Activated CD8-positive, alpha-beta memory T cell treated with anti-CD3 and anti-CD28 coated beads for 36 hours (primary cell): ENCODE measurements around the gene HGFAC. TPM values are rescaled to one million over a fixed set of nuclear protein-coding genes. Genes with fewer than 3 reads are reported as not detected.
"Not testable (repeated sequence)": the region's sequence is repeated elsewhere in the genome, so short reads cannot be mapped to it uniquely, and the experiment has no call there.

Experiments used
- CTCF ChIA-PET: fragments of 350-600 bp; sonication (Branson Sonifier 250); formaldehyde crosslinking; loops from one replicate; lab custom pipeline; 2021; ENCODE audit warnings: antibody characterized with exemption; lab: Charles Lee
- POLR2A ChIA-PET: fragments of 350-600 bp; sonication (Branson Sonifier 250); formaldehyde crosslinking; loops from one replicate; lab custom pipeline; 2021; ENCODE audit warnings: antibody characterized with exemption; lab: Charles Lee
- total RNA-seq, 2 experiments: library from RNA; stranded (reverse); gene quantifications; one replicate each; pipeline ENCODE4 v1.2.3, GENCODE V29; 2021

Gene HGFAC
- total RNA-seq, 2 experiments from 2014 or later: not detected

DNA sequence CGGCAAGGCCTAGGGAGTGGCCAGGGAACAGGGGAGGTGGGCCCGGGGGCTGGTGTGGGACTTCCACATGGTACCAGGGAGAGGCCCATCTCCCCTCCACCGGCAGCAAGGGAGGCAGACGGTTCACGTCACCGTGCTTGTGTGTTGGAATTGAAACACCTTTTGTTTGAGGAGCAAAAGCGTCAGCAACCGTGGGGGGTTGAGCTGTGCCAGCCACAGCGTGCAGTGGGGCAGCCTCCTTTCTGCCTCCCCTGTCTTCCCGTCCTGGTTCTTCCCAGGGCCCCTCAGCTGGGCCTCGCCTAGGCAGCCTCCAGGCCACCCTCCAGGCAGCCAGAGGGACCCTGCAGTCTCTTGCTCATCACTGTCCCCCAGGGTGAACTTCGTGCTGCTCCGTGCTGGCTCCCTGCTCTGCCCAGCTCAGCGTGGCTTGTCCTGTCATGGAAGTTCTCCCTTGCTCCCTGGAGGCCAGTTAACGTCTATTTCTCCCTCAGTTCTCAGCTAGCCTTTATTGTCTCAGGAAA lies 32.1 kb upstream of the HGFAC start:
- ChIA-PET CTCF (no interaction called here), POLR2A (no interaction called here)

DNA sequence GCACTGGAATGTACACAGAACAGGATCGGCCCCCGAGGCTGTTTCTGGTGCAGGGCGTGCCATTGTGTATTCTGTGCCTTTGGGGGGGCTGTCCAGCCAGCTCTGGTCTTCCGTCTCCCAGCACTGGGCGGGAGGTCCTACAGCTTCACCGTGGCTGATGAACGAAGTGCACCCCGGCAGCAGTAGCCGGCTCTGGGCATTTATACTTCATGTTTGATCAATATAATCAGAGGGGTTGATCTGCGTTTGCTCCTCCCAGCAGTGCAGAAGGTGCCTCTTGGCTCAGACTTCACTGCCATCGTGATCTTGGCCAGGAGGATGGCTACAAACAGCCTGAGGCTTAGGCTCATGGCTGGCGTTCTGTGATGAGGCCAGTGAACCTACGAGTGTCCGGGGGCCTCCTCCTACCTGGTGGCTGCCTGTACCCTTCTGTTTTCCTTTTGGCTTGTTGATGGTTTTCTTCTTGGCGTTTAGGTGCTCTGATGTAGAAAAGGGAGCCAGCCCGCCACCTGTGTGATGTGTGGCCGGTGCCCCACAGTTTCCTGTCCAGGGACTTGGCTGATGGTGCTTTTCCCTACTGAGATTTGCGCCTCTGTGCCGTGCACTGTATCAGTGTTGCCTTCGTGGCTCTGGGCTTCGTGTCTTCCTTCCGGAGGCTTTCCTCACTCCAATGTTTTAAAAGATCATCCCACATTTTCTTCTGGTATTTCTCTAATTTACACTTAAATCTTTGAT lies 31.2 kb upstream of the HGFAC start:
- ChIA-PET POLR2A (no interaction called here), CTCF (no interaction called here)

DNA sequence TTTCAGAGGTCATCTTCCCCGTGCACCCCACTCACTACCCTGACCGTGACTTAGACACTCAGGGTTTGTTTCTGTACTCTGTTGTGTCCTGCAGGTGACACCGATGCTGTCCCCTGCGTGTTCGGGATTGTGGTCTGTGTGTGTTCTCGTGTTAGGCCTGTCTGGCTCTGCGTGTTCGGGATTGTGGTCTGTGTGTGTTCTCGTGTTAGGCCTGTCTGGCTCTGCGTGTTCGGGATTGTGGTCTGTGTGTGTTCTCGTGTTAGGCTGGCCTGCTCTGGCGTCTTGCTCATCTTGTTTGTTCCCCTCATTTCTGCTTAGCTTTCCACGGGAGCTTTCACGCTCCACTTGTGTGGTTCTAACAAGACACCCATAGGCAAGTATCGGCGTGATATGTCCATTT lies 30.6 kb upstream of the HGFAC start:
- POLR2A ChIA-PET, CTCF ChIA-PET: not testable (repeated sequence)

DNA sequence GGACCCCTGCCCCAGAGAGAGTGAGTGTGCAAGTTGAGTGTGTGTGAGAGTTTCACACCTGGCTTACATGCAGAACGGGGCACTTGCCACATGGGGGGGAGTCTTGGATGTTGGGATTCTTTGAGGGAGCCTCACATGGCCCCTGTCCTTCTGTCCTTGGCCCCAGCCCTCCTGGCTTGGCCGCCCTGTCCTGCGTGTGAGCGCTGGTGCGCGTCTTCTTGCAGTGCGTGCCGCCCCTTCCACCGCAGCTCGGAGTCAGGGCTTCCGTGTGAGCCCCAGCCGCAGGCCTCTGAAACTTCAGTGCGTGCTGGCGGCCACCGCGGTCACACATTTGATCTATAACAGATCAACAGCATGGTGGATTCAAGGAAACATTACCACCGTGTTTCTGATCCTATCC lies 30.1 kb upstream of the HGFAC start:
- ChIA-PET CTCF (no interaction called here), POLR2A (no interaction called here)

DNA sequence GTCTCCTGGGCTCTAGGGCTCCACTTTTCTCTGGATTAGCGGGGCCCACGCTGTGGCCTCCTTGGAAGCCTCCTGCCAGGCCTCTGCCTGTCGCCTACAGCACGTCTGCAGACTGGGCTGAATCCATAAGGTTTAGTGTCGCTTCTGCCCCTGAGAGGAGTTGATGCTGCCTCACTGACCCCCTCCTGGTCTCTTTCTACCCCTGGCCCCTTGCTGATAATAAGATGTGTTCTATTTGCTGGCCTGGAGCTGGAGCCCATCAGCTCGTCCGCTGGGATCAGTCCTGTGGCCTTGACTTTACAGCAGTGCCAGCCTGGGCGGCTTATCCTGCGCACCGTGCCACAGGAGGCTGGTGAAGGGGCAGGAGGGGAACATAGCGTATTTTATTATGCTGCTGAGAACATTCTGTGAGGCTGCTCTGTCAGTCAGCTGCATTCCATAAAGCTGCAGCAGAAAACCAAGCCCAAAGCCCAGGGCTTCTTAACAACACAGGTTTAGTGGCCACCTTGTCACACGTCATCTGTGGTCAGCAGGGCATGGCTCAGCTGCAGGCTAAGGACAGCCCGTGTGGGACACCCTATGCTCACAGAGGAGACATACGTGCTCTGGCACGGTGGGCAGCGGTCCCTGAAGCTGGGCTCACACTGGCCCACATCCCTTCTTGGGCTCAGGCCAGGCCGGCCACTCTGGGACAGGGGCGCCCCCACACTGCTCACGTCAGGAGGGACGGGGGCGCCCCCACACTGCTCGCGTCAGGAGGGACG lies 29.3 kb upstream of the HGFAC start:
- POLR2A ChIA-PET: no interaction called here
- CTCF ChIA-PET: no interaction called here

DNA sequence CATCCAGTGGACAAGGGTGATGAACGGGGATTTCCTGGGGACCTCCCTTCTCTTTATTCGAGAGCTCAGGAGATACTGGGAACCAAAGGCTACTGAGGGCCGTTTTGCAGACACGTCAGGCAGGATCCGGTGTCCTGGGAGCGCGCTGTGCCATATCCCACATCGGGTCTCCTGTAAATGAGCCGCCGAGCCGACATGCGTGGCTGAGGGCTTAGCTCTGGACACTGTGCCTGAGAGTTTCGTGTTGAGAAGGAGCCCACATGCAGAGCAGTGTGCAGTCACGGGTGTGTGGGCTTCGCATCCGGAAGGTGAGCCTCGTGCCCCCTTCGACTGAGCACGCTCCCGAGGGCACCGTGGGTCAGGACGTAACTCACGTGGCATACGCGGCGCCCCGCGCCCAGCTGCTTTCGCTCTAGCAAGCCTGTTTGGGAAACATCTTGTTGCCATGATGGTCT lies 28.5 kb upstream of the HGFAC start:
- ChIA-PET POLR2A (no interaction called here), CTCF (no interaction called here)

DNA sequence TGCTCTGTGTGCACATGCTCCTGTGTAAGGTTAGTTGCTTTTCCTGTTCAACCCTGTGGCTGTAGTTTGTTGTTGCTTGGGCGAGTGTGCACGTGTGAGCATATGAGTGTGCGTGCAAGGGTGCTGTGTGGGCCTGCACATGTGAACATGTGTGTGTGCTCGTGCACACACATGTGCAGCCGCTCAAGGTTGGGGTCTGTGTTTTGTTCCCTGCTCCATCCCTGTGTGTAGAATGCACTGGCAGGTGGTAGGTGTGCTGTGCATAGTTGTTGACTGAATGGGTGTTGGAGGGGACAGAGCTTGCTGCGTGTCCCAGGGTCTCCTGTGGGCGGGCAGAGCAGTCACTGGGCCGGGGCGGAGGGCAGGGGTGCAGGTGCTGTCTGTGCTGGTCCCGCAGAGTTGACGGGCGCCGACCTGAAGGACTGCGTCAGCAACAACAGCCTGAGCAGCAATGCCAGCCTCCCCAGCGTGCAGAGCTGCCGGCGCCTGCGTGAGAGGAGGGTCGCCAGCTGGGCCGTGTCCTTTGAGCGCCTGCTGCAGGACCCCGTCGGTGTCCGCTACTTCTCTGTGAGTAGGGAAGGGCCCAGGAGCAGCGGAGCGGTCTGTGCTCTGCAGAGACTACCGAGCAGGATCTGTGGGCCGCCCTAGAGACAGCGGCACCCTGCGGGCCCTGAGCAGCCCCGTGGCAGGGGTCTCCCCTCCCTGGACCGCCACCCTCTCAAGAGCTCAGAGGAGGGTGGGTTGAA lies 27.9 kb upstream of the HGFAC start:
- CTCF ChIA-PET: no interaction called here

DNA sequence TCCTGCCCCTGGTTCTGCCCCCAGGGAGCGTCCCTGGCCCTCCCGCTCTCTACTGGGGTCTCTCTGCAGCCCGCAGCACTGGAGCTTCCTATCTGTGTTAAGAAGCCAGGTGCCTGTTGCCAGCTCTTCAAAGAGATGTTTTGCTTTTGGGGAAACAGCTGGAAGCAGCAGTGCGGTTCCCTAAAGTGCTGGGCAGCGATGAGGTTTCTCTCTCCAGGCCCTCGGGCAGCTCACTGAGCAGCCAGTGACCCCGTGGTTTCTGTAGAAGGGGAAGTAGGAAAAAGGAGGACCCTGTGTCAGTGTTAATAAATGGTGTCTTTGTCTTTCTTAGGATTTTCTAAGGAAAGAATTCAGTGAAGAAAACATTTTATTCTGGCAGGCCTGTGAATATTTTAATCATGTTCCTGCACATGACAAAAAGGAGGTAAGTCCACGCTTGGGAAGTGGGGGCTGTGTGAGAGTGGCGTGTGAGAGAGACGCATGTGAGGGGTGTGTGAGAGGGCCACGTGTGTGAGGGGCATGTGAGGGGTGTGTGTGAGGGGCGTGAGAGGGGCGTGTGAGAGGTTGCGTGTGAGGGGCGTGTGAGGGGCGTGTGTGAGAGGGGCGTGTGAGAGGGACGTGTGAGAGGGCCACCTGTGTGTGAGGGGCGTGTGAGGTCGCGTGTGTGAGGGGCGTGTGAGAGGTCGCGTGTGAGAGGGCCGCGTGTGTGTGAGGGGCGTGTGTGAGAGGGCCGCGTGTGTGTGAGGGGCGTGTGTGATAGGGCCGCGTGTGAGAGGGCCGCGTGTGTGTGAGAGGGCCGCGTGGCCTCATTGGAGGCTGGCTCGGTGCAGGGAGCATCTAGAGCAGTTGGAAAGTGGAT lies 27.1 kb upstream of the HGFAC start:
- ChIA-PET CTCF (no interaction called here), POLR2A (no interaction called here)

More for the DNA sequence above, 27.9 kb upstream of the HGFAC start:
- POLR2A ChIA-PET: no interaction called here

DNA sequence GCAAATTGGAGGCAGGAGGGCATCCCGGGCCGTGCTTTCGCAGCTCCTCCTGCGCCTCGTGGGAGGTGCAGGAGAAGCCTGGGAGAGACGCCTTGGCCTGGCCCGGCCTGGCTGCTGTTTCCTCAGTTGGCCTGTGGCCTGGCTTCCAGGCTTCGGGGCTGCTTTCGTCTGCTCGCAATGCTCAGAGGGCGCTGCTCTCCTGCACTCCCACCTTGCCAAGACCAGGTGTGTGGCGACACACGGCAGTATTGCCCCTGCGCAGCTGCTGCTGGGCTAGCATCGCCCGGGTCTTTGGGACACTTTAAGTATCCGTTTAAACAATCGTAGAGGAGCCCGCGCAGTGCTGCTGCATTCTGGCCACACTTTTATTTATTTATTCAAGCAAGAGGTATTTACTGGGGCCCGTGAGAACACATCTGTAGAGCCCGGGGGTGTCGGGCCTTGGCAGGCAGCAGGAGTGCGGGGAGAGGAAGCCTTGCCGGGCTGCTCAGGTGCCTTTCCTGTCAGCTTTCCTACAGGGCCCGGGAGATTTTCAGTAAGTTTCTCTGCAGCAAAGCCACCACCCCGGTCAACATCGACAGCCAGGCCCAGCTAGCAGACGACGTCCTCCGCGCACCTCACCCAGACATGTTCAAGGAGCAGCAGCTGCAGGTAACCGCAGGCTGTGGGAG lies 26.2 kb upstream of the HGFAC start:
- ChIA-PET POLR2A (no interaction called here), CTCF (no interaction called here)

DNA sequence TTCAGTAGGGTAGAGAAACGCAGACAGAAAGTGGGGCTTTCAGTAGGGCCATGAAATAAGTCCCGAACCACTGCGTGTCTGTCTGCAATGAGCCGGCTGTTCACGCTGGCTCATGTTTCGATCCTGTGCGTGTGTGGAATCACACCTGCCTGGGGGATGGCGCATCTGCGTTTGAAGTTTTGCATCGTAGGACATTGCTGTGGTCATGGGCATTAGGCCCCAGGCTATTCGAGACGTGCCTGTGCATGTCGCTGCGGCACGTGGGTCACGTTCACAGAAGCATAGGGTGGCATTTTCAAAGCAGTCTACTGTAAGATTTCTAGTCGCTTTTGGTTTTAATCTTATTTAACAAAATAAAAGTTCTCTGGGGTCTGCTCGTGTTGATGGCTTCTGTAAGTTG lies 25.5 kb upstream of the HGFAC start:
- ChIA-PET POLR2A (no interaction called here), CTCF (interaction anchor here (1.1 kb wide), 1 partner anchor 8 kb away, joined by 3 read pairs; no protein-coding TSS in a partner anchor)

DNA sequence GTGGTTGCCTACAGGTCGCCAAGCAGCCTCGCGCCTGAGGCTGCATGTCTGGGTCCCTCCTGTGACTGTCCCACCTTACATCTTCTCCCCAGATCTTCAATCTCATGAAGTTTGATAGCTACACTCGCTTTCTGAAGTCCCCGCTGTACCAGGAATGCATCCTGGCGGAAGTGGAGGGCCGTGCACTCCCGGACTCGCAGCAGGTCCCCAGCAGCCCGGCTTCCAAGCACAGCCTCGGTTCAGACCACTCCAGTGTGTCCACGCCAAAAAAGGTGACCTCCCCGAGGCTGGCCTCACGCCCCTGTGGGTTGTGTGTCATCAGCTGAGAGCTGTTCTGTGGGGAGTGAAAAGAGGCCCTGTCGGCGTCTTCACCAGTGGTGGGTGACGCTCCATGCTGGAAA lies 24.9 kb upstream of the HGFAC start:
- ChIA-PET CTCF (interaction anchor here (1.0 to 1.1 kb wide), 2 partner anchors 8 to 464 kb away, joined by 3 read pairs; no protein-coding TSS in a partner anchor), POLR2A (no interaction called here)

DNA sequence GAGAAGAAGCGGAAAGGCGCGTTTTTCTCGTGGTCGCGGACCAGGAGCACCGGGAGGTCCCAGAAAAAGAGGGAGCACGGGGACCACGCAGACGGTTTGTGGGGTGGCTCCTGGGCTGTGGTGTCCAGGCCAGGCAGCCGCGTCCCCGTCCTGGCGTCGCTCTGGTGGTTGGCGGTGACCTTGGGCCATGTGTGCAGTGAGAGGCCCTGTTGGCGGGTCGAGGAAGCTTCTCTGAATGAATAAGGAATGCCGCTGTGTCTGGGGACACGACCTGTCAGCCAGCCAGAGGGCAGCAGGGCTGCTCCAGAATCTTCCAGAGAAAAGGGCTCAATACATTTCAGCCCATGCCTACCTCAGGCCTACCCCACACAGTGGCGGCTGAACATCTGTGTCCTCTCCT lies 24.3 kb upstream of the HGFAC start:
- POLR2A ChIA-PET: no interaction called here
- CTCF ChIA-PET: interaction anchor here (1.0 to 1.1 kb wide), 2 partner anchors 9 to 463 kb away, joined by 3 read pairs; no protein-coding TSS in a partner anchor

DNA sequence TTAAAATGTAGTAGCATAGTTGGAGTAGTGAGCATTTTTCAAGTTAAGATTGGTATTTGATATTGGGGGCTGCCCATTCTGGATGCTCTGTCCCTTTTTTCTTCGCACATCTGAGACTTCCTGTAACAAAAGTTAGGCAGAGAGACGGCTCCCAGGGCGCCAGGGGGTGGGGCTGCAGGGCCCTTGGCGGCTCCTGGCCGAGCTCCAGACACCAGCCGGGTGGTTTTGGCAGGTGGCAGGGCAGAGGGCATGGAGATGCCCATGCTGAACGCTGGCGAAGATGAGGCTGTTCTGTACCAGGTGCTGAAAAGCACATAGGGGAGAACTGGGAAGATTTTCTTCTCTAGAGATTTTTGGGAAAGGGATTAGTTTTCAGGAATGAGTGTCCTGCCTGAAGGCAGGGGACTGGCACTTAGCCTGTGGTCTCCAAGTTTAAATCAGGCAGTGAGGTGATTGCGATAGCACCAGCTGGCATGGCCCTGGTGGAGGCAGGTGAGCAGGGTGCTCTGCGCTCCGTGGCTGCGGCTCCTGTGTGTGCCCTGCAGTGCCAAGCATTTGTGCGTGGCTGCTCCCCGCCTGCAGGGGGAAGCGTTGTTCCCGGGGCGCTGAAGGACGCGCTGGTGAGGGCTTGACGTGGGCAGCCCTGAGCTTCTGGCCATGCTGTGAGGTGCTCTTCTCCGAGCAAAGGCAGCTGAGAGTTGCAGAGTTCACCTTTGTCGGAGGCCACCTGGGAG lies 23.6 kb upstream of the HGFAC start:
- ChIA-PET CTCF (no interaction called here), POLR2A (no interaction called here)

DNA sequence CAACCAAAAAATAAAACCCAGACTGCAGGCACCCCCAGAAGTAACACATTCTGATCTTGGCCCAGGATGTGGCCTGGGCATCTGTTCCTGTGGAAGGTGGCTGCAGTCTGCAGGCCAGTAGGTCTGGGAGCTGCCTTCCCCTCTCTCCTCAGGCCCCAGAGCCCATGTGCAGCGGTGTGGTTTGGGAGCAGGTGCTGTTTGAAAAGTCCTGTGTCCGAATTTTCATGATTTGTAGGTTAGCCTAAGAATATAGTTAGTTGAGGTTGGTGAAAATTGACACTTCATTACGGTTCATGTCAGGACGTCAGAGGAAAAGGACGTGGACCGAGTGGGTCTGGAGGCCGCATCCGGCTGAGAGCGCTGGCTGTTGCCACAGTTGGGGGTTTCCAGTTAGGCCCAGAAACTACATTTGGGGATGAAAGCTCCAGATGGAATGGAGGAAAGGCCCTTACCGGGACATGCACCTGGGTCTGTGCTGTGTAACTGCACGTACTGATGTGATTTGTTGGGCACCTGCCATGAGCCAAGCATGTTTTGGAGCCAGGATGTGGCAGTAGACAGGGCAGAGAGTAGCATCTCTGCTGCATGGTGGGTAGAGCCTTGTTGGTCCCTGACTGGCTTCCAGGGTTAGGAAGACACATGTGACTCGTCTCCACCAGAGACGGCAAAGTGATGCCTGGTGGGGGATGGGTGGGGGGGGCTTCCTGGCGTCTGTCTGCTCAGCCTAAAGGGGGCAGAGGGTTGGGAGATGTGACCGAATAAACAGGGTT lies 21.7 kb upstream of the HGFAC start:
- POLR2A ChIA-PET: no interaction called here
- CTCF ChIA-PET: no interaction called here

DNA sequence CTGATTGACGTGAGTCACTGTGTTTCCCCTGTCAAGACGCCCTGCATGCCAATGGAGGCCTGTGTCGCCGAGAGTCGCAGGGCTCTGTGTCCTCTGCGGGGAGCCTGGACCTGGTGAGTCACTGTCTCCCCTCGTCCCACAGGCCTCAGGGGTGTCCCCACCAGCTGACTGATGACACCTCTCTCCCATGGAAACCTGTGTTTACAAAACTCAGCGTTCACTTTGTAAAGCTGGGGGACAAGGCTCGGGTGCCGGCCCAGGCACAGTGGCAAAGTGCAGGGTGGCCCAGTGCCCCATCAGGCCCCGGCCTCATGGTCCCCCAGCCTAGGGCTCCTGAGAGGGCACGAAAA lies 21.2 kb upstream of the HGFAC start:
- ChIA-PET CTCF (no interaction called here), POLR2A (no interaction called here)

DNA sequence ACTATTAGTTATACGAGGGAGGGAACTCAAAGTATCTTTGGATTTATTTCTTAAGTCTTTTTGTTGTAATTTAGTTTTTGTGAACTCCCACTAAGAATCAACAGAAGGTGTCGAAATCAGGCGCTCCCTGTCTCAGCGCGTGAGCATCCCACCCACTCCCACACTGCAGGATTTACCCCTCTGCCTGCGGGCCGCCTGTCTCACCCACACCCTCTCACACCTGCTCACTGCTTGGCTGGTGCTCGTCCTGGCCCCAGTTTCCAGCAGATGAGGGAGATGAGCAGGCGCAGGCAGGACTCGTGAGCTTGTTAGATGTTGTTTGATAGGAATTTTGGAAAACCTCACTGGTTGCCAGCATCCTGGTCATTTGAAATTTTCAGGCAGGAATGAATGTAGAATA lies 20.8 kb upstream of the HGFAC start:
- CTCF ChIA-PET: no interaction called here

DNA sequence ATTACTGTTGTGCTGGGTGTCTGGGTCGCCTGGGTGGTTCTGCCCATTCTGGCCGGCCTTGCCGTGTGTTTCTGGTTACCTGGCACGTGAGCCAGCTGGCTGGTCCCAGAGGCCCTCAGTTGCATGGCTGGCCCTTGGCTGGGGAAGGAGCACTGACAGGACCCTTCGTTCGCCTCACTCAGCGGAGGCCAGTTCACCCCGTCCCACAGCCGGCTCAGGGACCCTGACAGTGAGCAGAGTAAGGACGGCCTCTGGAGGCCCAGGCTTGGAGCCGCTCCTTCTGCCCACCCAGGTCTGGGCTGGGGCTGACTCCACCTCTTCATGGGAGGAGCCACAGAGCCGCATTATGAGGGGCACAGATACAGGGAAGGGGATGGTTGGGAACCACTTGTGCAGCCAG lies 20.3 kb upstream of the HGFAC start:
- CTCF ChIA-PET: no interaction called here
- POLR2A ChIA-PET: interaction anchor here (0.6 kb wide), 1 partner anchor 65 kb away, joined by 8 read pairs; no protein-coding TSS in a partner anchor

More for the DNA sequence above, 20.8 kb upstream of the HGFAC start:
- POLR2A ChIA-PET: no interaction called here
